Measurements from ENCODE around the gene STK11IP.

The STK11IP gene

GRCh38 chr2:219664041-219664440 lies 66.4 kb downstream of the STK11IP start:
- no peak overlapping the region for H3K4me2 ChIP-seq (ENCODE audit: low read length)
- no peaks in the 10 kb centered on the region for H4K20me1 ChIP-seq (ENCODE audit: control insufficient read depth, insufficient read depth, low read depth, low read length)
- no peaks in the 10 kb centered on the region for H3K4me1 ChIP-seq (ENCODE audit: control insufficient read depth, low read length)
- no peak for TF ChIP-seq CTCF (IDR thresholded peaks at IDR 0.05; ENCODE audit: low read depth, low read length, poor library complexity, severe bottlenecking)
- TF ChIP-seq EZH2phosphoT487 (IDR thresholded peaks at IDR 0.05; ENCODE audit: borderline replicate concordance, low read length), result no peak
- no peaks in the 10 kb centered on the region for H3K79me2 ChIP-seq (ENCODE audit: control insufficient read depth, low read length)
- H3K9me2 ChIP-seq (replicated peaks; ENCODE audit: control insufficient read depth, low read length), result no peaks in the 10 kb centered on the region
- peaks cover 14% of the 10 kb centered on the region for H3K27me3 ChIP-seq (ENCODE audit: control insufficient read depth, low read length)
- H3K36me3 ChIP-seq (ENCODE audit: control insufficient read depth, low read length), result no peaks in the 10 kb centered on the region
- no peaks in the 10 kb centered on the region for H3K9me3 ChIP-seq (ENCODE audit: control insufficient read depth, insufficient read depth, low read length)
- no peak overlapping the region for H3K4me3 ChIP-seq (ENCODE audit: low read length)
- no peak overlapping the region for H3K27ac ChIP-seq (ENCODE audit: low read depth, low read length)
- no peaks in the 10 kb centered on the region for H3F3A ChIP-seq (ENCODE audit: control insufficient read depth, insufficient read depth)

GRCh38 chr2:219664944-219665343 lies 67.3 kb downstream of the STK11IP start:
- H3K9me2 ChIP-seq (replicated peaks; ENCODE audit: control insufficient read depth, low read length), result no peaks in the 10 kb centered on the region
- H3K4me2 ChIP-seq (ENCODE audit: low read length), result no peak overlapping the region
- TF ChIP-seq EZH2phosphoT487 (IDR thresholded peaks at IDR 0.05; ENCODE audit: borderline replicate concordance, low read length) (no peak), CTCF (IDR thresholded peaks at IDR 0.05; ENCODE audit: low read depth, low read length, poor library complexity, severe bottlenecking) (no peak)
- H3K27me3 ChIP-seq (ENCODE audit: control insufficient read depth, low read length), result peaks cover 8% of the 10 kb centered on the region
- no peaks in the 10 kb centered on the region for H3K79me2 ChIP-seq (ENCODE audit: control insufficient read depth, low read length)
- H3K36me3 ChIP-seq (ENCODE audit: control insufficient read depth, low read length), result no peaks in the 10 kb centered on the region
- no peaks in the 10 kb centered on the region for H3K4me1 ChIP-seq (ENCODE audit: control insufficient read depth, low read length)
- H4K20me1 ChIP-seq (ENCODE audit: control insufficient read depth, insufficient read depth, low read depth, low read length), result no peaks in the 10 kb centered on the region
- H3K27ac ChIP-seq (ENCODE audit: low read depth, low read length), result no peak overlapping the region
- H3K4me3 ChIP-seq (ENCODE audit: low read length), result no peak overlapping the region
- no peaks in the 10 kb centered on the region for H3F3A ChIP-seq (ENCODE audit: control insufficient read depth, insufficient read depth)
- no peaks in the 10 kb centered on the region for H3K9me3 ChIP-seq (ENCODE audit: control insufficient read depth, insufficient read depth, low read length)

GRCh38 chr2:219665926-219666325 lies 68.3 kb downstream of the STK11IP start:
- Histone ChIP-seq H3K36me3 (ENCODE audit: control insufficient read depth, low read length) (no peaks in the 10 kb centered on the region), H3K27ac (ENCODE audit: low read depth, low read length) (no peak overlapping the region), H3K4me2 (ENCODE audit: low read length) (no peak overlapping the region), H3K4me1 (ENCODE audit: control insufficient read depth, low read length) (no peaks in the 10 kb centered on the region), H3K79me2 (ENCODE audit: control insufficient read depth, low read length) (no peaks in the 10 kb centered on the region), H3K4me3 (ENCODE audit: low read length) (no peak overlapping the region), H3K9me3 (ENCODE audit: control insufficient read depth, insufficient read depth, low read length) (no peaks in the 10 kb centered on the region), H3F3A (ENCODE audit: control insufficient read depth, insufficient read depth) (no peaks in the 10 kb centered on the region), H4K20me1 (ENCODE audit: control insufficient read depth, insufficient read depth, low read depth, low read length) (no peaks in the 10 kb centered on the region), H3K9me2 (replicated peaks; ENCODE audit: control insufficient read depth, low read length) (no peaks in the 10 kb centered on the region), H3K27me3 (ENCODE audit: control insufficient read depth, low read length) (peaks cover 12% of the 10 kb centered on the region)
- TF ChIP-seq EZH2phosphoT487 (IDR thresholded peaks at IDR 0.05; ENCODE audit: borderline replicate concordance, low read length) (no peak), CTCF (IDR thresholded peaks at IDR 0.05; ENCODE audit: low read depth, low read length, poor library complexity, severe bottlenecking) (no peak)
